Esophagus muscularis mucosa (tissue), 3 donors: Measurements from ENCODE around the gene CMTM1.

Source experiments
- POLR2AphosphoS5 ChIP-seq, 2 donors: sonication (generic); formaldehyde crosslinking; IDR thresholded peaks; one replicate each; pipeline ENCODE4 v1.6.1; 2017; ENCODE audit warnings: antibody characterized with exemption in 2 of 2
- TF ChIP-seq, protein P1 (sequence below), 3 experiments: fragments of 200-600 bp in 2 of 3; fragments of 450-650 bp in 1 of 3; sonication (generic) in 2 of 3; IDR thresholded peaks; one replicate each; pipeline ENCODE4 v1.5.1; 2017 to 2019; ENCODE audit warnings: antibody characterized with exemption in 3 of 3, mild to moderate bottlenecking in 2 of 3, moderate library complexity in 1 of 3

DNA sequence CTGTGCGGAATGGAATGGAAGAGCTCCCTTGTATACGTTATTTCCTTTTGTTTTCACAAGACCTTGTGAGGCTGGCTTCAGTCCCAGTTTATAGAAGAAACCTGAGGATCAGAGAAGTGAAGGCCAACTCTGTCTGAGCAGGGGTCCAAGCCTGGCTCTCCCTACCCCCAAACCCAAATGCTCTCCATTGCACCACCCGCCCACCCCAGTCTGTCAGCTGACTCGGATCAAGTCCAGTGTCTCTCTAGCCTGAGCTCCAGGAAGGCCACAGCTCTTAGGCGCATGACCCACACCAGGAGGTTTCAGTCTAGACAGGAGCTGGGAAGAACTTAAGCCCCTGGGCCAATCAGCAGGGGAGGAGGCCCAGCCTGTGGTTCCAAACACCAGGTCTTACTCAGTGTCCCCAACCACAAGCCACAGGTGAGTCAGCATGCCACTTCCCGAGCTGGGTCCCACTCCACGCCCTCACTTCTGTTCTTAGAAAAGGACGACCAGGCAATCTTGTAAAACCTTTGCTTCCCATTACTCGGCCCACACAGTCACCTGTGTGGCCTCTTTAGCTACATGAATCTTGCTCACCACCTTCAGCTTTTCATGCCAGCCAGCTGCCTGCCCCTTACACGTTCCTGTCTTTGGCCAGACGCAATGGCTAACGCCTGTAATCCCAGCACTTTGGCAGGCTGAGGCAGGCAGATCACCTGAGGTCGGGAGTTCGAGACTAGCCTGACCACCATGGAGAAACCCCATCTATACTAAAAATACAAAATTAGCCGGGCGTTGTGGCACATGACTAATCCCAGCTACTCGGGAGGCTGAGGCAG is 44.1 kb upstream of the CMTM1 start:
- no peak for TF ChIP-seq POLR2AphosphoS5 (IDR thresholded peaks at IDR 0.05)
- TF ChIP-seq, protein P1, sequence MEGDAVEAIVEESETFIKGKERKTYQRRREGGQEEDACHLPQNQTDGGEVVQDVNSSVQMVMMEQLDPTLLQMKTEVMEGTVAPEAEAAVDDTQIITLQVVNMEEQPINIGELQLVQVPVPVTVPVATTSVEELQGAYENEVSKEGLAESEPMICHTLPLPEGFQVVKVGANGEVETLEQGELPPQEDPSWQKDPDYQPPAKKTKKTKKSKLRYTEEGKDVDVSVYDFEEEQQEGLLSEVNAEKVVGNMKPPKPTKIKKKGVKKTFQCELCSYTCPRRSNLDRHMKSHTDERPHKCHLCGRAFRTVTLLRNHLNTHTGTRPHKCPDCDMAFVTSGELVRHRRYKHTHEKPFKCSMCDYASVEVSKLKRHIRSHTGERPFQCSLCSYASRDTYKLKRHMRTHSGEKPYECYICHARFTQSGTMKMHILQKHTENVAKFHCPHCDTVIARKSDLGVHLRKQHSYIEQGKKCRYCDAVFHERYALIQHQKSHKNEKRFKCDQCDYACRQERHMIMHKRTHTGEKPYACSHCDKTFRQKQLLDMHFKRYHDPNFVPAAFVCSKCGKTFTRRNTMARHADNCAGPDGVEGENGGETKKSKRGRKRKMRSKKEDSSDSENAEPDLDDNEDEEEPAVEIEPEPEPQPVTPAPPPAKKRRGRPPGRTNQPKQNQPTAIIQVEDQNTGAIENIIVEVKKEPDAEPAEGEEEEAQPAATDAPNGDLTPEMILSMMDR (IDR thresholded peaks at IDR 0.05): no peak
